Kidney (tissue), 14 donors: ENCODE data around the gene LCLAT1. TPM values are rescaled to one million over a fixed set of nuclear protein-coding genes. Genes with fewer than 3 reads are reported as not detected.

Experiments used
- DNase-seq, 5 donors: peaks; one replicate each; pipeline ENCODE4 v3.0.0-alpha.2; 2013 to 2020
- FAIRE-seq: peaks from 2 replicates; lab custom pipeline; 2012; peaks lifted over from hg19 to GRCh38; lab: Jason Lieb, UNC
- H3K27ac ChIP-seq, 2 donors: one replicate each; pipeline ENCODE4 v1.7.0; 2013; ENCODE audit warnings: low read depth in 2 of 2, low read length in 2 of 2, inconsistent platforms in 1 of 2
- H3K27me3 ChIP-seq: one replicate; pipeline ENCODE4 v1.7.1; 2013; ENCODE audit warnings: low read length, inconsistent platforms; ENCODE audit not compliant: control insufficient read depth, insufficient read depth
- H3K36me3 ChIP-seq, 3 donors: one replicate each; pipeline versions ENCODE4 v1.7.0 to v1.7.1; 2013; ENCODE audit warnings: low read length in 3 of 3, control low read depth in 1 of 3, inconsistent platforms in 1 of 3; ENCODE audit not compliant: insufficient read depth in 3 of 3, control insufficient read depth in 2 of 3
- H3K4me1 ChIP-seq, 3 donors: one replicate each; pipeline versions ENCODE4 v1.7.0 to v1.7.1; 2013; ENCODE audit warnings: low read length in 3 of 3, inconsistent platforms in 1 of 3, low read depth in 1 of 3; ENCODE audit not compliant: control insufficient read depth in 2 of 3, insufficient read depth in 2 of 3
- H3K4me3 ChIP-seq, 3 donors: one replicate each; pipeline versions ENCODE4 v1.7.0 to v1.8.1; 2013; ENCODE audit warnings: low read length in 3 of 3, control low read depth in 1 of 3, inconsistent platforms in 1 of 3
- H3K9ac ChIP-seq, 3 donors: one replicate each; pipeline versions ENCODE4 v1.7.0 to v1.7.1; 2013; ENCODE audit warnings: low read length in 3 of 3, control low read depth in 1 of 3, inconsistent platforms in 1 of 3
- H3K9me3 ChIP-seq, 3 donors: one replicate each; pipeline versions ENCODE4 v1.7.0 to v1.7.1; 2013; ENCODE audit warnings: low read length in 3 of 3, control low read depth in 1 of 3, inconsistent platforms in 1 of 3; ENCODE audit not compliant: control insufficient read depth in 2 of 3, insufficient read depth in 1 of 3
- intact Hi-C: fragments of 100-400 bp; cut with DNase I; formaldehyde crosslinking; loops from one replicate; pipeline ENCODE4 v1.11.1; 2022
- polyA plus RNA-seq: library from polyadenylated mRNA; stranded (reverse); fragments of 350-450 nt; fragmentation: Illumina TruSeq; extraction: RNeasy Lipid Tissue Mini Kit (QIAGEN cat#74804); gene quantifications from one replicate; pipeline ENCODE4 v1.2.3, GENCODE V29; 2014; ENCODE audit warnings: low read depth, low replicate concordance; ENCODE audit not compliant: insufficient read depth
- total RNA-seq: library from RNA; stranded (reverse); fragmentation: NEBNext Ultra II Directional; extraction: Animal tissue kit (Norgen Biotek cat#: 25700); gene quantifications from one replicate; pipeline ENCODE4 v1.2.1, GENCODE V29; 2021
- TF ChIP-seq, protein P1 (sequence below): IDR thresholded peaks from 3 replicates; pipeline ENCODE4 v1.5.1; 2012; ENCODE audit warnings: mild to moderate bottlenecking, moderate library complexity, borderline replicate concordance; ENCODE audit not compliant: insufficient read depth; ENCODE audit errors: extremely low read depth
- donor health status: control.
- donor health status: control.
- donor health status: control.
- donor health status: control.
- donor health status: control.
- donor health status: DM: yes; HTN: yes; CAD: no.
- donor health status: Normal renal cell carcinoma (clear cell type).

The LCLAT1 gene
- total and polyA plus RNA-seq, 2 donors from 2014 or later = 5.6 to 19.4 TPM

DNA sequence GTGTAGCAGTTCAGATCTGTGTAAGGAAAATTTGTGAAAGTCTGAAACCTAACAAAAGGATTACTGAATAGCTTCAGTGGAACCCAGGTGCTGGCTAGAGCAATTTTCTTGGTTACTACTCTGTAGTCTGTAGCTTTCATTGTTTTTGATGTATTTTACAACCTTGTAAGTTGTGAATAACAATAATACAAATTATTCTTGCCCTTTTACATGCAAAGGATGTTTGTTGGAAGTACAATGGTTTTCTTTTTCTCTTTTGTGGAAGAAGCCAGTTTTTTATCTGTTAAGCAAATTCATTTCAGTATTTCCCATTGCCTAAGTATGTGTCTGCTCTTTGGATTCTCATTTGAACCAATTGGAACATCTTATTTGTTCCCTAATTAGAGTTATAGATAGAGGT, 10.2 kb downstream of the LCLAT1 start:
- no peaks in the 10 kb centered on the region for H3K9me3 ChIP-seq
- H3K27ac ChIP-seq = no peak overlapping the region
- TF ChIP-seq, protein P1, sequence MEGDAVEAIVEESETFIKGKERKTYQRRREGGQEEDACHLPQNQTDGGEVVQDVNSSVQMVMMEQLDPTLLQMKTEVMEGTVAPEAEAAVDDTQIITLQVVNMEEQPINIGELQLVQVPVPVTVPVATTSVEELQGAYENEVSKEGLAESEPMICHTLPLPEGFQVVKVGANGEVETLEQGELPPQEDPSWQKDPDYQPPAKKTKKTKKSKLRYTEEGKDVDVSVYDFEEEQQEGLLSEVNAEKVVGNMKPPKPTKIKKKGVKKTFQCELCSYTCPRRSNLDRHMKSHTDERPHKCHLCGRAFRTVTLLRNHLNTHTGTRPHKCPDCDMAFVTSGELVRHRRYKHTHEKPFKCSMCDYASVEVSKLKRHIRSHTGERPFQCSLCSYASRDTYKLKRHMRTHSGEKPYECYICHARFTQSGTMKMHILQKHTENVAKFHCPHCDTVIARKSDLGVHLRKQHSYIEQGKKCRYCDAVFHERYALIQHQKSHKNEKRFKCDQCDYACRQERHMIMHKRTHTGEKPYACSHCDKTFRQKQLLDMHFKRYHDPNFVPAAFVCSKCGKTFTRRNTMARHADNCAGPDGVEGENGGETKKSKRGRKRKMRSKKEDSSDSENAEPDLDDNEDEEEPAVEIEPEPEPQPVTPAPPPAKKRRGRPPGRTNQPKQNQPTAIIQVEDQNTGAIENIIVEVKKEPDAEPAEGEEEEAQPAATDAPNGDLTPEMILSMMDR = no peak
- no peak overlapping the region for H3K4me3 ChIP-seq
- H3K36me3 ChIP-seq = no peaks in the 10 kb centered on the region
- no peaks in the 10 kb centered on the region for H3K27me3 ChIP-seq
- intact Hi-C loops = no loop called here
- H3K9ac ChIP-seq = no peak overlapping the region
- H3K4me1 ChIP-seq = peaks cover 0 to 15% (median 3%) of the 10 kb centered on the region in 3 donors
- FAIRE-seq (no peak), DNase-seq (no peak)

DNA sequence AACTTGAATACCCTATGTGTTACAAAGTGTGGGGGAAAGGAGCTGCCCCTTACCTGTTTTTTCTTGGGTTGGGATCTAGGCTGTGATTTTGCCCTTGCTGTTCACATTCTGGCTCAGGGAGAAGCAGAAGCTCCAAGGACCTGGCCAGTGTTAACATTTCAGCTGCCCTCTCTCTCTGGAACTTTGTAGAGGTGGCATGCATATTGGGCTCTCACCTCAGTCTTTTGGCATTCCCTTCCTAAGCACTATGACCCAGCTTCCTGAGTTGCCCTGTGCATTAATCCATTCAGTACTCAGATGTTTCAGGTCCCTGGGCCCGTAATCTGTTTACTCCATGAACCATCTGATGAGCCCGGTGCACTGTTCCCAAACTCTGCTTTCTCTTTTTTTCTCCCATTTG, 12.1 kb downstream of the LCLAT1 start:
- H3K36me3 ChIP-seq = no peaks in the 10 kb centered on the region
- H3K9me3 ChIP-seq = no peaks in the 10 kb centered on the region
- intact Hi-C loops = no loop called here
- no peaks in the 10 kb centered on the region for H3K27me3 ChIP-seq
- peaks cover 0 to 15% (median 3%) of the 10 kb centered on the region in 3 donors for H3K4me1 ChIP-seq
- DNase-seq (no peak), FAIRE-seq (no peak)
- TF ChIP-seq, protein P1 = no peak
- no peak overlapping the region for H3K9ac ChIP-seq
- H3K4me3 ChIP-seq = no peak overlapping the region
- no peak overlapping the region for H3K27ac ChIP-seq

DNA sequence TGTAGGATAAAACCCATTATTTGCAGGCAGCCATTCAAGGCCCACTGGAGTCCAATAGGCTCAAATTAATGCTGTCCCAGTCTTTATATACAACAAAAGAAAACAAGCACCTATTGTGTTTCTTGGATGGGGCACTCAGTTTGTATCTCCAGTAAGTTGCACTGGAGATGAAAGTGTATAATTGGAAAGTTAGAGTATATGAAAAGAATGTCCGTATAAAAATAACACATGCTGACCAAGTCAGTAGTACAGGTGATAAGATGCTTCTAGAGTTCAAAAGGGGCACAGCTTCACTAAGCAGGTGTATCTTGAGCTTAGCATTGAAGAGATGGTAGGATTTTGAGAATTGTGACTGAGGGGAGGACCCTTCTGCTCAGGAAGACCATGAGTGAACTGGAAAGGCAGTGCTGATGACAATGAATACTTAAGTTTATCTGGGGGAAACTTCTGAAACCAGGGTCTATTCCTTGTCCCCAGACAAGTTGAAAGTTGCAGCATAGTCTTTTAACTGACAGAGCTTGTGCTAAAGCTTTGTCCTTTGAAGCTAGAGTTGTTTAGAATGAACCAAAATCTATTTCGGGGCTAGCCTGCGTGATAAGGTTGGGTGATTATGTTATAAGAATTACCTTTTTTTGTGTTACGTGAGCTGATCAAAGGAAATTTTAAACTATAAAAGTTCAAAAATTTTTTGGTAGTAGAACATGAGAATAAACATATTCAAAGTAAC, 15.2 kb downstream of the LCLAT1 start:
- no peak overlapping the region for H3K9ac ChIP-seq
- TF ChIP-seq, protein P1 = no peak
- H3K27ac ChIP-seq = no peak overlapping the region
- no peaks in the 10 kb centered on the region for H3K9me3 ChIP-seq
- no peaks in the 10 kb centered on the region for H3K36me3 ChIP-seq
- H3K27me3 ChIP-seq = no peaks in the 10 kb centered on the region
- FAIRE-seq (no peak), DNase-seq (no peak)
- H3K4me3 ChIP-seq = no peak overlapping the region
- intact Hi-C loops = no loop called here
- peaks cover 0 to 14% (median 5%) of the 10 kb centered on the region in 3 donors for H3K4me1 ChIP-seq

DNA sequence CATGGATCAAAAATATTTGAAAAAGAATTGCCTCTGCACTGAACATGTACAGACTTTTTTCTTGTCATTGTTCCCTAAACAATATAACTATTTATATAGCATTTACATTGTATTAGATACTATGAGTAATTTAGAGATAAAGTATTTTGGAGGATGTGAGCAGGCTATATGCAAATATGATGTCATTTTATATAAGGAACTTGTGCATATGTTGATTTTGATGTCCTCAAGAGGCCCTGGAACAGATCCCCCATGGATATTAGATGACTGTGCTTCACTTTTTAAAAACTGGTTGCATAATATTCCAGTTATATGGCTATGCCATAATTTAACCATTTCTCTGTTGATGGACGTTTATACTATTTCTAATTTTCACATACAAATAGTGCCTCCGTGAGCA, 16.5 kb downstream of the LCLAT1 start:
- H3K4me3 ChIP-seq = no peak overlapping the region
- H3K9ac ChIP-seq = no peak overlapping the region
- H3K9me3 ChIP-seq = no peaks in the 10 kb centered on the region
- TF ChIP-seq, protein P1 = no peak
- H3K36me3 ChIP-seq = no peaks in the 10 kb centered on the region
- peaks cover 0 to 3% (median 2%) of the 10 kb centered on the region in 3 donors for H3K4me1 ChIP-seq
- DNase-seq (no peak), FAIRE-seq (no peak)
- no peaks in the 10 kb centered on the region for H3K27me3 ChIP-seq
- intact Hi-C loops = no loop called here
- no peak overlapping the region for H3K27ac ChIP-seq
